ENCODE data around the gene FAM81A. TPM values are rescaled to one million over a fixed set of nuclear protein-coding genes. Genes with fewer than 3 reads are reported as not detected.
A peak's percentile ranks its signal among the peaks of the same experiment; 100 is the strongest.

FAM81A gene
- total RNA-seq, 4 donors from 2014 or later: 0.15 to 1.3 (median 0.68) TPM

GRCh38 chr15:59528429-59528828, 90.4 kb downstream of the FAM81A start:
- 86 to 90% methylated on average over 1 of the region's 1 CpG for WGBS, 2 donors (ENCODE audit: low coverage in 1 of 2)
- TF ChIP-seq POLR2AphosphoS5 (IDR thresholded peaks at IDR 0.05): no peak
- TF ChIP-seq CTCF (IDR thresholded peaks at IDR 0.05): no peak
- no peak for TF ChIP-seq POLR2A (IDR thresholded peaks at IDR 0.05)
- no peak for TF ChIP-seq EP300 (IDR thresholded peaks at IDR 0.05)
- H3K27me3 ChIP-seq: peaks cover 5% of the 10 kb centered on the region

GRCh38 chr15:59528961-59529402, 91.0 kb downstream of the FAM81A start:
- Histone ChIP-seq H3K27ac (no peak overlapping the region), H3K4me1 (no peaks in the 10 kb centered on the region), H3K4me3 (no peak overlapping the region), H3K9me3 (no peaks in the 10 kb centered on the region), H3K27me3 (peaks cover 5% of the 10 kb centered on the region), H3K36me3 (no peaks in the 10 kb centered on the region)
- peak; percentile 96 for ATAC-seq
- no peak for TF ChIP-seq EP300 (IDR thresholded peaks at IDR 0.05)
- no peak for TF ChIP-seq POLR2AphosphoS5 (IDR thresholded peaks at IDR 0.05)
- TF ChIP-seq POLR2A (IDR thresholded peaks at IDR 0.05): no peak
- peak; percentile 49 to 85 (median 80) for TF ChIP-seq CTCF (IDR thresholded peaks at IDR 0.05)
- 9 to 16% methylated on average over 7 to 8 of the region's 8 CpGs for WGBS, 2 donors (ENCODE audit: low coverage in 1 of 2)

More at GRCh38 chr15:59528429-59528828, 90.4 kb downstream of the FAM81A start:
- Histone ChIP-seq H3K4me1 (no peaks in the 10 kb centered on the region), H3K36me3 (no peaks in the 10 kb centered on the region), H3K27ac (no peak overlapping the region), H3K9me3 (no peaks in the 10 kb centered on the region), H3K4me3 (no peak overlapping the region)
- no peak for ATAC-seq

- Histone ChIP-seq H3K27ac (no peak overlapping the region), H3K4me1 (no peaks in the 10 kb centered on the region), H3K27me3 (peaks cover 5% of the 10 kb centered on the region), H3K36me3 (no peaks in the 10 kb centered on the region), H3K4me3 (no peak overlapping the region), H3K9me3 (no peaks in the 10 kb centered on the region)
- WGBS, 2 donors (ENCODE audit: low coverage in 1 of 2): 64 to 86% methylated on average over 5 to 6 of the region's 9 CpGs
- no peak for ATAC-seq
- no peak for TF ChIP-seq CTCF (IDR thresholded peaks at IDR 0.05)
- TF ChIP-seq EP300 (IDR thresholded peaks at IDR 0.05): no peak
- TF ChIP-seq POLR2AphosphoS5 (IDR thresholded peaks at IDR 0.05): no peak
- TF ChIP-seq POLR2A (IDR thresholded peaks at IDR 0.05): no peak
Measured at GRCh38 chr15:59531066-59531675, 93.2 kb downstream of the FAM81A start.

- H3K4me1 ChIP-seq: no peaks in the 10 kb centered on the region
- 17 to 18% methylated on average over 8 of the region's 8 CpGs for WGBS, 2 donors (ENCODE audit: low coverage in 1 of 2)
- no peak for ATAC-seq
- H3K4me3 ChIP-seq: no peak overlapping the region
- peak; percentile 24 to 67 (median 47) for TF ChIP-seq CTCF (IDR thresholded peaks at IDR 0.05)
- TF ChIP-seq EP300 (IDR thresholded peaks at IDR 0.05): no peak
- H3K9me3 ChIP-seq: no peaks in the 10 kb centered on the region
- H3K36me3 ChIP-seq: no peaks in the 10 kb centered on the region
- H3K27ac ChIP-seq: no peak overlapping the region
- H3K27me3 ChIP-seq: peaks cover 5% of the 10 kb centered on the region
Measured at GRCh38 chr15:59532770-59533379, 94.9 kb downstream of the FAM81A start.

GRCh38 chr15:59536553-59536952, 98.6 kb downstream of the FAM81A start:
- Histone ChIP-seq H3K4me1 (no peaks in the 10 kb centered on the region), H3K9me3 (no peaks in the 10 kb centered on the region), H3K27ac (no peak overlapping the region), H3K36me3 (no peaks in the 10 kb centered on the region), H3K27me3 (peaks cover 5% of the 10 kb centered on the region), H3K4me3 (no peak overlapping the region)
- 70 to 85% methylated on average over 2 to 6 of the region's 6 CpGs for WGBS, 2 donors (ENCODE audit: low coverage in 1 of 2)
- ATAC-seq: no peak
- TF ChIP-seq CTCF (IDR thresholded peaks at IDR 0.05) (no peak), EP300 (IDR thresholded peaks at IDR 0.05) (no peak), POLR2A (IDR thresholded peaks at IDR 0.05) (no peak), POLR2AphosphoS5 (IDR thresholded peaks at IDR 0.05) (no peak)

Data from gastroesophageal sphincter (tissue), 4 donors.